Body of pancreas (tissue), 4 donors: ENCODE data around the gene CD74. TPM values are rescaled to one million over a fixed set of nuclear protein-coding genes. Genes with fewer than 3 reads are reported as not detected.

ENCODE experiments used
- ATAC-seq: fragments of 150-250 bp; one replicate; pipeline ENCODE4 v1.9.1; 2016
- DNase-seq, 4 donors: peaks; one replicate each; pipeline ENCODE4 v3.0.0-alpha.2; 2019
- H3K27ac ChIP-seq, 4 donors: fragments of 200-600 bp; sonication (generic); 1 replicate in 3 of 4; 2 replicates in 1 of 4; pipeline versions ENCODE4 v1.5.1 to v1.6.1; 2016 to 2019; ENCODE audit warnings: mild to moderate bottlenecking in 1 of 4, mixed read lengths in 1 of 4, moderate library complexity in 1 of 4
- H3K27me3 ChIP-seq, 2 donors: fragments of 200-600 bp; sonication (generic); one replicate each; pipeline ENCODE4 v1.6.0; 2016; ENCODE audit warnings: mild to moderate bottlenecking in 1 of 2
- H3K36me3 ChIP-seq, 2 donors: fragments of 200-600 bp; sonication (generic); replicated peaks in 1 of 2; 2 replicates each; pipeline ENCODE4 v1.5.1; 2016; ENCODE audit warnings: low read depth in 2 of 2; ENCODE audit not compliant: insufficient read depth in 1 of 2
- H3K4me1 ChIP-seq: fragments of 200-600 bp; sonication (generic); one replicate; pipeline ENCODE4 v1.6.0; 2016
- H3K4me3 ChIP-seq, 2 donors: fragments of 200-600 bp; sonication (generic); 1 replicate in 1 of 2; 2 replicates in 1 of 2; pipeline ENCODE4 v1.5.1; 2016 to 2019
- H3K9me3 ChIP-seq, 3 donors: fragments of 200-600 bp; sonication (generic); 1 replicate in 2 of 3; 2 replicates in 1 of 3; pipeline ENCODE4 v1.5.1; 2016
- POLR2A ChIP-seq, 3 donors: fragments of 450-650 bp; IDR thresholded peaks; one replicate each; pipeline ENCODE4 v1.6.1; 2016; ENCODE audit warnings: antibody characterized with exemption in 3 of 3, mild to moderate bottlenecking in 2 of 3
- WGBS, 2 donors: methylation state at CpG; one replicate each; pipeline ENCODE4 v1.1.5; 2017; 5-methylcytosine and 5-hydroxymethylcytosine counted together
- intact Hi-C: fragments of 100-400 bp; cut with DNase I; formaldehyde crosslinking; loops from one replicate; pipeline ENCODE4 v1.15.1; 2023
- total RNA-seq, 2 donors: library from RNA; depleted of rRNA; stranded (reverse); fragments of >200 nt; gene quantifications; one replicate each; pipeline ENCODE4 v1.1.0, GENCODE V29; 2016
- TF ChIP-seq, protein P1 (sequence below), 7 experiments: fragments of 450-650 bp in 4 of 7; fragments of 200-600 bp in 3 of 7; sonication (generic) in 3 of 7; IDR thresholded peaks; one replicate each; pipeline ENCODE4 v1.5.1; 2016 to 2019; ENCODE audit warnings: antibody characterized with exemption in 7 of 7

The CD74 gene
- total RNA-seq, 2 donors from 2014 or later: 130 to 405 TPM

GRCh38 chr5:150357326-150358260, 55.1 kb downstream of the CD74 start, which contains the start of gene TCOF1:
Gene TCOF1, plus strand, starts transcription at chr5:150357697. Its CDS starts 50 bp downstream, at chr5:150357747.
- 0 to 1% methylated on average over 10 to 87 of the region's 90 CpGs for WGBS, 2 donors
- intact Hi-C loops: no loop called here
- TF ChIP-seq POLR2A (IDR thresholded peaks at IDR 0.05): peak in 2 of 3 donors; percentile 45 to 50
- TF ChIP-seq, protein P1, sequence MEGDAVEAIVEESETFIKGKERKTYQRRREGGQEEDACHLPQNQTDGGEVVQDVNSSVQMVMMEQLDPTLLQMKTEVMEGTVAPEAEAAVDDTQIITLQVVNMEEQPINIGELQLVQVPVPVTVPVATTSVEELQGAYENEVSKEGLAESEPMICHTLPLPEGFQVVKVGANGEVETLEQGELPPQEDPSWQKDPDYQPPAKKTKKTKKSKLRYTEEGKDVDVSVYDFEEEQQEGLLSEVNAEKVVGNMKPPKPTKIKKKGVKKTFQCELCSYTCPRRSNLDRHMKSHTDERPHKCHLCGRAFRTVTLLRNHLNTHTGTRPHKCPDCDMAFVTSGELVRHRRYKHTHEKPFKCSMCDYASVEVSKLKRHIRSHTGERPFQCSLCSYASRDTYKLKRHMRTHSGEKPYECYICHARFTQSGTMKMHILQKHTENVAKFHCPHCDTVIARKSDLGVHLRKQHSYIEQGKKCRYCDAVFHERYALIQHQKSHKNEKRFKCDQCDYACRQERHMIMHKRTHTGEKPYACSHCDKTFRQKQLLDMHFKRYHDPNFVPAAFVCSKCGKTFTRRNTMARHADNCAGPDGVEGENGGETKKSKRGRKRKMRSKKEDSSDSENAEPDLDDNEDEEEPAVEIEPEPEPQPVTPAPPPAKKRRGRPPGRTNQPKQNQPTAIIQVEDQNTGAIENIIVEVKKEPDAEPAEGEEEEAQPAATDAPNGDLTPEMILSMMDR (IDR thresholded peaks at IDR 0.05): no peak
- H3K27me3 ChIP-seq: no peaks in the 10 kb centered on the region
- H3K36me3 ChIP-seq: peaks cover 0 to 13% of the 10 kb centered on the region in 2 donors
- ATAC-seq (peak; percentile 99), DNase-seq (peak; percentile 96 to 98 (median 96))
- H3K4me3 ChIP-seq: peak within 1 kb of the TSS; percentile 72 to 85
- H3K27ac ChIP-seq: peak within 1 kb of the TSS in 3 of 4 donors; percentile 23 to 61 (median 49)
- H3K9me3 ChIP-seq: no peaks in the 10 kb centered on the region
- H3K4me1 ChIP-seq: peaks cover 23% of the 10 kb centered on the region

DNA sequence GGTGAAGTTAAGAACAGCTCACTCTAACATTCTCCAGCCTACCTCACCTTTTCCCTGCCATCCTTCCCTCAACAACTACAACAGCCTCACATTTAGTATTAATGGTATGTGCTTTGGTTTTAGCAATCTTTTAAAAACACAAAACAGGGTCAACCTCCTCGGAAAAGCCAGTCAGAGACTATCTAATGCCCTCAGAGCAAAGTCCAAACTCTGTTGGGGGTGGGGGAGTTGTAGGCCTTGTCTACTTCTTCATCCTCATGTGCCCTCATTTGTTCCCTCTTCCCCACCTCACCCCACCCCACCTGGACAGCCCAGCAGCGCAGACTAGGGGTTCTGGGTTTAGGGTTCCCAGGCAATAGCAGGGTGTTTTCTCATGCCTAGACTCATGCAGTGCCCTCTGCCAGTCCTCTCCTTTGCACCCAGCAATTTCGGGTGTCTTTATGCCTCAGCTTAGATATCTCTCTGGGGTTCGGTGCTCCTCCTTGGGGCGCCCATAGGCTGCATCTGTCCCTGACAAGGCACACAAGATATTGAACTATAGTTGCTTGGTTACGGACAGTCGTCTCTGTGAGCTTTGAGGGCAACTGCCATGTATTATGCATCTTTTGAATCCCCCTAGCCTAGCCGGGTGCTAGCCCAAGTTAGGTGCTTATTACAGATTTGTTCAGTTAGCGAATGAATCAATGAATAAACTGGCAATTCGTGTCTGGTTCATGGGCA, 56.0 kb downstream of the CD74 start:
- Histone ChIP-seq H3K9me3 (no peaks in the 10 kb centered on the region), H3K27ac (peak overlapping the region in 2 of 4 donors; percentile 49 to 61), H3K36me3 (peaks cover 0 to 4% of the 10 kb centered on the region in 2 donors), H3K27me3 (no peaks in the 10 kb centered on the region), H3K4me3 (peak overlapping the region in 1 of 2 donors; percentile 85), H3K4me1 (peaks cover 23% of the 10 kb centered on the region)
- WGBS, 2 donors: 33 to 43% methylated on average over 8 to 10 of the region's 10 CpGs
- intact Hi-C loops: no loop called here
- ATAC-seq (peak; percentile 3), DNase-seq (no peak)
- TF ChIP-seq, protein P1 (IDR thresholded peaks at IDR 0.05): no peak
- TF ChIP-seq POLR2A (IDR thresholded peaks at IDR 0.05): no peak

- intact Hi-C loops: no loop called here
Observed at GRCh38 chr5:150355791-150356190, 56.9 kb downstream of the CD74 start.

DNA sequence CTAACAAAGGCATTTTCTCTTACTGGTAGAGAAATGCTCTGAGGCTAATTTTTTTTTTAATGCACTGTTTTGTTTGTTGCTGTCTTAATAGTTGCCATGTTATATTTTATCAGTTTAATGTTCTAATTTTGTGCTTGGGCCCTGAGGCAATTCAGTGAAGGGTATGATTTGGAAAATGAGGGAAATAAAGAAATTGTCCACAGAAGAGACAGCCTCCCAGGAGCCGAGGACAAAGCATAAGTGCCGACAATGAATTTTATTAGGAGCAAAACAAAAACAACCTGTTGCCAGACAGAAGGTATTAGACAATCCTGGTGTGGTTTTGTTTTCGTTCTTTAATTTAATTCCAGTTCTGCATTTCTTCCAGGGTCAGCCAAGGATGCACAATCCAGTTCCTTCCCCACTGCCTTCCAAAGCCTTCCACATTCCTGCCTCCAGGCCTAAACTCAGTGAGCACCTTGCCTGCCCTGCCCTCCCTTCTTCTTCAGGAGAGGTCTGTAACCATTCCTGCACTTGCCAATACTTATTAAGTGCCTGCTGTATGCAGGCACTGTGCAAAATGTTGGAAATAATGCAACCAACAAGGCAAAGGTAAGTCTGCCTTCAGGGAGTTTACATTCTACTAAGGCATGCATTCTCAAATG, 59.6 kb downstream of the CD74 start:
- intact Hi-C loops: no loop called here
- WGBS, 2 donors: 63 to 77% methylated on average over 3 of the region's 3 CpGs
- H3K4me3 ChIP-seq: no peak overlapping the region
- no peak for TF ChIP-seq POLR2A (IDR thresholded peaks at IDR 0.05)
- TF ChIP-seq, protein P1 (IDR thresholded peaks at IDR 0.05): no peak
- H3K4me1 ChIP-seq: peaks cover 17% of the 10 kb centered on the region
- ATAC-seq (no peak), DNase-seq (no peak)
- no peaks in the 10 kb centered on the region for H3K9me3 ChIP-seq
- H3K27me3 ChIP-seq: no peaks in the 10 kb centered on the region
- H3K27ac ChIP-seq: no peak overlapping the region
- no peaks in the 10 kb centered on the region for H3K36me3 ChIP-seq

More at GRCh38 chr5:150355791-150356190, 56.9 kb downstream of the CD74 start:
- 93 to 98% methylated on average over 2 of the region's 2 CpGs for WGBS, 2 donors
- TF ChIP-seq, protein P1 (IDR thresholded peaks at IDR 0.05): no peak
- TF ChIP-seq POLR2A (IDR thresholded peaks at IDR 0.05): no peak
- Histone ChIP-seq H3K9me3 (no peaks in the 10 kb centered on the region), H3K27ac (no peak overlapping the region), H3K4me3 (no peak overlapping the region), H3K27me3 (no peaks in the 10 kb centered on the region), H3K36me3 (no peaks in the 10 kb centered on the region), H3K4me1 (peaks cover 25% of the 10 kb centered on the region)
- ATAC-seq (no peak), DNase-seq (no peak)
